Stimulated activated CD8-positive, alpha-beta memory T cell treated with anti-CD3 and anti-CD28 coated beads, Interleukin-15, amount 100 ng/mL, for 1 hour (primary cell): Measurements from ENCODE around the gene RSF1.
A peak's percentile ranks its signal among the peaks of the same experiment; 100 is the strongest.
"Not testable (repeated sequence)": the region's sequence is repeated elsewhere in the genome, so short reads cannot be mapped to it uniquely, and the experiment has no call there.

ENCODE experiments used
- DNase-seq: peaks from one replicate; pipeline ENCODE4 v3.0.0-alpha.2; 2020; ENCODE audit warnings: low read depth

Gene RSF1

GRCh38 chr11:77820565-77821348 is at the start of gene RSF1, which contains the start of gene AAMDC:
Gene RSF1 (minus strand): TSS chr11:77820722. CDS start chr11:77820714, 8 bp downstream.
Gene AAMDC (plus strand): TSS chr11:77821144. CDS start chr11:77842497, 21,353 bp downstream.
- DNase-seq: peak; percentile 94

GRCh38 chr11:77868744-77869143 is 48.2 kb upstream of the RSF1 start:
- DNase-seq: no peak

- DNase-seq: no peak
Observed at GRCh38 chr11:77866336-77866735, 45.8 kb upstream of the RSF1 start.

- DNase-seq: no peak
Observed at GRCh38 chr11:77865805-77866204, 45.3 kb upstream of the RSF1 start.

GRCh38 chr11:77861444-77861843 is 40.9 kb upstream of the RSF1 start:
- DNase-seq: not testable (repeated sequence)

GRCh38 chr11:77857906-77858457 is 37.5 kb upstream of the RSF1 start:
- DNase-seq: not testable (repeated sequence)

GRCh38 chr11:77854838-77855237 is 34.3 kb upstream of the RSF1 start:
- DNase-seq: no peak

GRCh38 chr11:77851503-77851902 is 31.0 kb upstream of the RSF1 start:
- no peak for DNase-seq

- DNase-seq: not testable (repeated sequence)
Observed at GRCh38 chr11:77843700-77844099, 23.2 kb upstream of the RSF1 start.

- DNase-seq: no peak
Observed at GRCh38 chr11:77842441-77843121, 22.1 kb upstream of the RSF1 start.

GRCh38 chr11:77833302-77833701 is 12.8 kb upstream of the RSF1 start:
- no peak for DNase-seq

- no peak for DNase-seq
Observed at GRCh38 chr11:77828926-77829325, 8.4 kb upstream of the RSF1 start.

- no peak for DNase-seq
Observed at GRCh38 chr11:77823775-77824174, 3.3 kb upstream of the RSF1 start.

GRCh38 chr11:77822126-77822525 is 1.6 kb upstream of the RSF1 start:
- not testable (repeated sequence) for DNase-seq

- no peak for DNase-seq
Observed at GRCh38 chr11:77821349-77821851, 878 bp upstream of the RSF1 start.

GRCh38 chr11:77819921-77820564 is 479 bp downstream of the RSF1 start:
- DNase-seq: no peak

- peak; percentile 61 for DNase-seq
Observed at GRCh38 chr11:77819411-77819920, 1.1 kb downstream of the RSF1 start.

GRCh38 chr11:77815459-77815858 is 5.1 kb downstream of the RSF1 start:
- DNase-seq: no peak

GRCh38 chr11:77814848-77815247 is 5.7 kb downstream of the RSF1 start:
- no peak for DNase-seq

GRCh38 chr11:77813256-77813655 is 7.3 kb downstream of the RSF1 start:
- DNase-seq: no peak

GRCh38 chr11:77806993-77807392 is 13.5 kb downstream of the RSF1 start:
- no peak for DNase-seq

GRCh38 chr11:77806415-77806814 is 14.1 kb downstream of the RSF1 start:
- DNase-seq: no peak
